SK-N-SH treated with all-trans-retinoic acid at 6 μM for 48 hours (cell line): ENCODE measurements around the gene STK33.

Experiments used
- BACH2 ChIP-seq: fragments of 250-450 bp; sonication (Bioruptor Pico); IDR thresholded peaks from 2 replicates; pipeline ENCODE4 v1.9.0; 2021; ENCODE audit warnings: mild to moderate bottlenecking, borderline replicate concordance
- ESRRG ChIP-seq: fragments of 250-450 bp; sonication (Bioruptor Pico); IDR thresholded peaks from 2 replicates; pipeline ENCODE4 v1.6.1; 2021; ENCODE audit warnings: mild to moderate bottlenecking
- ISL1 ChIP-seq: fragments of 250-450 bp; sonication (Bioruptor Pico); IDR thresholded peaks from 2 replicates; pipeline ENCODE4 v2.1.2; 2022; ENCODE audit warnings: mild to moderate bottlenecking, moderate library complexity
- OSR1 ChIP-seq: fragments of 250-450 bp; sonication (Bioruptor Pico); IDR thresholded peaks from 2 replicates; pipeline ENCODE4 v1.8.0; 2022; ENCODE audit warnings: moderate library complexity, mild to moderate bottlenecking, inconsistent platforms
- PPARA ChIP-seq: fragments of 250-450 bp; sonication (Bioruptor Pico); IDR thresholded peaks from 2 replicates; pipeline ENCODE4 v1.5.0; 2020; ENCODE audit warnings: mild to moderate bottlenecking, borderline replicate concordance
- TOX ChIP-seq: fragments of 250-450 bp; sonication (Bioruptor Pico); IDR thresholded peaks from 2 replicates; pipeline ENCODE4 v1.8.0; 2021; ENCODE audit warnings: mild to moderate bottlenecking, moderate library complexity, borderline replicate concordance
- ZFP3 ChIP-seq: fragments of 250-450 bp; sonication (Bioruptor Pico); IDR thresholded peaks from 2 replicates; pipeline ENCODE4 v1.5.0; 2020; ENCODE audit warnings: mild to moderate bottlenecking, moderate library complexity
- ZFP30 ChIP-seq: fragments of 450-650 bp; formaldehyde crosslinking; IDR thresholded peaks from 2 replicates; pipeline ENCODE4 v1.5.0; 2022; ENCODE audit warnings: mild to moderate bottlenecking, moderate library complexity
- ZNF565 ChIP-seq: fragments of 450-650 bp; formaldehyde crosslinking; conservative IDR thresholded peaks from 2 replicates; pipeline ENCODE4 v1.5.0; 2020; ENCODE audit warnings: low read depth, mild to moderate bottlenecking, moderate library complexity
- ZNF70 ChIP-seq: fragments of 450-650 bp; formaldehyde crosslinking; IDR thresholded peaks from 2 replicates; pipeline ENCODE4 v1.5.0; 2020; ENCODE audit warnings: mild to moderate bottlenecking, moderate library complexity
- TF ChIP-seq, protein P1 (sequence below): fragments of 250-450 bp; sonication (Bioruptor Pico); IDR thresholded peaks from 2 replicates; pipeline ENCODE4 v1.5.0; 2020; ENCODE audit warnings: mild to moderate bottlenecking, moderate library complexity
- TF ChIP-seq, protein P2 (sequence below): fragments of 250-450 bp; sonication (Bioruptor Pico); IDR thresholded peaks from 2 replicates; pipeline ENCODE4 v1.8.0; 2020; ENCODE audit warnings: mild to moderate bottlenecking, moderate library complexity, borderline replicate concordance
- TF ChIP-seq, protein P3 (sequence below): fragments of 250-450 bp; sonication (Bioruptor Pico); IDR thresholded peaks from 2 replicates; pipeline ENCODE4 v1.5.1; 2021; ENCODE audit warnings: mild to moderate bottlenecking, moderate library complexity

DNA sequence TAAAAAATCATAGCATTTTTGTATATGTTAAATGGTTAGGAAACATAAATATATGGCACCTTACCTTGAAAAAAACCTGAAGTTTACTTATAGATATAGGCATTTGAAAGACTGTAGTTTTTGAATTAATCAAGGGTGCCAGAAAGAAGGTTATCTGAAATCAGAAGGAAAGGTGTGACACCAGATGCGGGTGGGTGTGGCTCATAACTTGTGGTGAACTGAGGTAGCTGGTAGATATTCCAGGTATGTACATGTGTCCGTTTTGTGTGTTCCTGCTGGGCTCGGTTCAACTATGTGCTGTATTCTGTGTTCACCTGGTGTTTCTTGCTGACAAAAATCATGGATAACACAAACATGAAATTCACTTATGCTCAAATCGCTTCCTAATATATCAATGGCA, 35.6 kb downstream of the STK33 start:
- TF ChIP-seq ISL1 (CRISPR knock-in tag) = no peak
- no peak for TF ChIP-seq ESRRG
- TF ChIP-seq ZFP30 (CRISPR knock-in tag) = no peak
- TF ChIP-seq ZFP3 (CRISPR knock-in tag) = no peak
- TF ChIP-seq, protein P1, sequence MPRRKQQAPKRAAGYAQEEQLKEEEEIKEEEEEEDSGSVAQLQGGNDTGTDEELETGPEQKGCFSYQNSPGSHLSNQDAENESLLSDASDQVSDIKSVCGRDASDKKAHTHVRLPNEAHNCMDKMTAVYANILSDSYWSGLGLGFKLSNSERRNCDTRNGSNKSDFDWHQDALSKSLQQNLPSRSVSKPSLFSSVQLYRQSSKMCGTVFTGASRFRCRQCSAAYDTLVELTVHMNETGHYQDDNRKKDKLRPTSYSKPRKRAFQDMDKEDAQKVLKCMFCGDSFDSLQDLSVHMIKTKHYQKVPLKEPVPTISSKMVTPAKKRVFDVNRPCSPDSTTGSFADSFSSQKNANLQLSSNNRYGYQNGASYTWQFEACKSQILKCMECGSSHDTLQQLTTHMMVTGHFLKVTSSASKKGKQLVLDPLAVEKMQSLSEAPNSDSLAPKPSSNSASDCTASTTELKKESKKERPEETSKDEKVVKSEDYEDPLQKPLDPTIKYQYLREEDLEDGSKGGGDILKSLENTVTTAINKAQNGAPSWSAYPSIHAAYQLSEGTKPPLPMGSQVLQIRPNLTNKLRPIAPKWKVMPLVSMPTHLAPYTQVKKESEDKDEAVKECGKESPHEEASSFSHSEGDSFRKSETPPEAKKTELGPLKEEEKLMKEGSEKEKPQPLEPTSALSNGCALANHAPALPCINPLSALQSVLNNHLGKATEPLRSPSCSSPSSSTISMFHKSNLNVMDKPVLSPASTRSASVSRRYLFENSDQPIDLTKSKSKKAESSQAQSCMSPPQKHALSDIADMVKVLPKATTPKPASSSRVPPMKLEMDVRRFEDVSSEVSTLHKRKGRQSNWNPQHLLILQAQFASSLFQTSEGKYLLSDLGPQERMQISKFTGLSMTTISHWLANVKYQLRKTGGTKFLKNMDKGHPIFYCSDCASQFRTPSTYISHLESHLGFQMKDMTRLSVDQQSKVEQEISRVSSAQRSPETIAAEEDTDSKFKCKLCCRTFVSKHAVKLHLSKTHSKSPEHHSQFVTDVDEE (CRISPR knock-in tag) = no peak
- TF ChIP-seq BACH2 (CRISPR knock-in tag) = no peak
- TF ChIP-seq, protein P2, sequence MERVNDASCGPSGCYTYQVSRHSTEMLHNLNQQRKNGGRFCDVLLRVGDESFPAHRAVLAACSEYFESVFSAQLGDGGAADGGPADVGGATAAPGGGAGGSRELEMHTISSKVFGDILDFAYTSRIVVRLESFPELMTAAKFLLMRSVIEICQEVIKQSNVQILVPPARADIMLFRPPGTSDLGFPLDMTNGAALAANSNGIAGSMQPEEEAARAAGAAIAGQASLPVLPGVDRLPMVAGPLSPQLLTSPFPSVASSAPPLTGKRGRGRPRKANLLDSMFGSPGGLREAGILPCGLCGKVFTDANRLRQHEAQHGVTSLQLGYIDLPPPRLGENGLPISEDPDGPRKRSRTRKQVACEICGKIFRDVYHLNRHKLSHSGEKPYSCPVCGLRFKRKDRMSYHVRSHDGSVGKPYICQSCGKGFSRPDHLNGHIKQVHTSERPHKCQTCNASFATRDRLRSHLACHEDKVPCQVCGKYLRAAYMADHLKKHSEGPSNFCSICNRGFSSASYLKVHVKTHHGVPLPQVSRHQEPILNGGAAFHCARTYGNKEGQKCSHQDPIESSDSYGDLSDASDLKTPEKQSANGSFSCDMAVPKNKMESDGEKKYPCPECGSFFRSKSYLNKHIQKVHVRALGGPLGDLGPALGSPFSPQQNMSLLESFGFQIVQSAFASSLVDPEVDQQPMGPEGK (CRISPR knock-in tag) = no peak
- no peak for TF ChIP-seq PPARA
- TF ChIP-seq ZNF70 = no peak
- TF ChIP-seq OSR1 (CRISPR knock-in tag) = no peak
- TF ChIP-seq TOX (CRISPR knock-in tag) = no peak
- TF ChIP-seq, protein P3, sequence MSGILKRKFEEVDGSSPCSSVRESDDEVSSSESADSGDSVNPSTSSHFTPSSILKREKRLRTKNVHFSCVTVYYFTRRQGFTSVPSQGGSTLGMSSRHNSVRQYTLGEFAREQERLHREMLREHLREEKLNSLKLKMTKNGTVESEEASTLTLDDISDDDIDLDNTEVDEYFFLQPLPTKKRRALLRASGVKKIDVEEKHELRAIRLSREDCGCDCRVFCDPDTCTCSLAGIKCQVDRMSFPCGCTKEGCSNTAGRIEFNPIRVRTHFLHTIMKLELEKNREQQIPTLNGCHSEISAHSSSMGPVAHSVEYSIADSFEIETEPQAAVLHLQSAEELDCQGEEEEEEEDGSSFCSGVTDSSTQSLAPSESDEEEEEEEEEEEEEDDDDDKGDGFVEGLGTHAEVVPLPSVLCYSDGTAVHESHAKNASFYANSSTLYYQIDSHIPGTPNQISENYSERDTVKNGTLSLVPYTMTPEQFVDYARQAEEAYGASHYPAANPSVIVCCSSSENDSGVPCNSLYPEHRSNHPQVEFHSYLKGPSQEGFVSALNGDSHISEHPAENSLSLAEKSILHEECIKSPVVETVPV (CRISPR knock-in tag) = no peak
- TF ChIP-seq ZNF565 (CRISPR knock-in tag) = no peak
